ENCODE results near the gene AGA.

- TF ChIP-seq POLR2AphosphoS5 (IDR thresholded peaks at IDR 0.05) (no peak), CTCF (IDR thresholded peaks at IDR 0.05 in 8 of 11, conservative IDR thresholded peaks at IDR 0.05 in 3 of 11) (no peak), POLR2A (IDR thresholded peaks at IDR 0.05) (no peak)
Observed at GRCh38 chr4:177482367-177482766, 40.1 kb upstream of the AGA start.
